RWPE2 (cell line): Measurements from ENCODE around the gene RIN1.

Source experiments
- ATAC-seq: fragments of 200-7000 bp; cut with Tn5 transposase; 3 replicates; pipeline ENCODE4 v1.9.1; 2021; ENCODE audit warnings: low read depth
- DNase-seq: peaks from one replicate; pipeline ENCODE4 v3.0.0-alpha.2; 2020; ENCODE audit warnings: low spot score
- H3K27ac ChIP-seq: fragments of 450-650 bp; 2 replicates; pipeline ENCODE4 v1.5.1; 2017; ENCODE audit warnings: mild to moderate bottlenecking; ENCODE audit not compliant: poor library complexity, severe bottlenecking
- H3K27me3 ChIP-seq: fragments of 250-450 bp; sonication (Bioruptor Pico); 2 replicates; pipeline ENCODE4 v1.5.1; 2021; ENCODE audit warnings: mild to moderate bottlenecking, moderate library complexity; ENCODE audit not compliant: insufficient read depth, poor library complexity, severe bottlenecking
- H3K36me3 ChIP-seq: fragments of 250-450 bp; sonication (Bioruptor Pico); 2 replicates; pipeline ENCODE4 v1.5.1; 2020; ENCODE audit warnings: low read depth, mild to moderate bottlenecking, moderate library complexity
- H3K4me1 ChIP-seq: fragments of 250-450 bp; sonication (Bioruptor Pico); 2 replicates; pipeline ENCODE4 v1.5.1; 2021; ENCODE audit warnings: mild to moderate bottlenecking, moderate library complexity; ENCODE audit not compliant: insufficient read depth, poor library complexity, severe bottlenecking
- H3K4me3 ChIP-seq: fragments of 250-450 bp; sonication (Bioruptor Pico); 2 replicates; pipeline ENCODE4 v1.5.1; 2021; ENCODE audit warnings: mild to moderate bottlenecking, moderate library complexity; ENCODE audit not compliant: severe bottlenecking
- H3K9me3 ChIP-seq: fragments of 250-450 bp; sonication (Bioruptor Pico); 2 replicates; pipeline ENCODE4 v1.5.1; 2021; ENCODE audit warnings: mild to moderate bottlenecking, moderate library complexity; ENCODE audit not compliant: severe bottlenecking
- CTCF ChIP-seq: fragments of 450-650 bp; IDR thresholded peaks from one replicate; pipeline ENCODE4 v1.5.1; 2017; ENCODE audit warnings: mild to moderate bottlenecking, moderate library complexity; ENCODE audit not compliant: poor library complexity, severe bottlenecking

Gene RIN1

GRCh38 chr11:66299186-66299585, 37.0 kb downstream of the RIN1 start:
- DNase-seq: no peak
- H3K4me3 ChIP-seq: no peak overlapping the region

DNA sequence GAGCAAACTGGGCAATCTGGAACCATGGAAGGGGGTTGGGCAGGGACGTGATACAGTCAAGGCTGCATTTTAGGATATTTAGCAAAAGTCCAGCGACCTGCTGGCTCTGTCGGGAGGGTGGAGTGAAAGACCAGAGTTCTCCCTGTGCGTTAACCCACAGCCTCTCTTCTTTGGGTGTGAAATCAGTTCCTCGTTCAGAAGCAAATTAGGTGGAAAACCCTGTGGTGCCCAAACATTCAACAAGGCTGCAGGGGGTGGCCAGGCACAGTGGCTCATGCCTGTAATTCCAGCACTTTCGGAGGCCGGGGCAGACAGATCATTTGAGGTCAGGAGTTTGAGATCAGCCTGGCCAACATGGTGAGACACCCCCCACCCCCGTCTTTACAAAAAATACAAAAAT, 38.6 kb downstream of the RIN1 start:
- Histone ChIP-seq H3K36me3 (no peaks in the 10 kb centered on the region), H3K4me1 (no peaks in the 10 kb centered on the region), H3K27me3 (peaks cover 23% of the 10 kb centered on the region), H3K4me3 (no peak overlapping the region), H3K27ac (no peak overlapping the region), H3K9me3 (no peaks in the 10 kb centered on the region)
- TF ChIP-seq CTCF: no peak
- DNase-seq (no peak), ATAC-seq (no peak)

More at GRCh38 chr11:66299186-66299585, 37.0 kb downstream of the RIN1 start:
- Histone ChIP-seq H3K36me3 (no peaks in the 10 kb centered on the region), H3K9me3 (no peaks in the 10 kb centered on the region), H3K27ac (no peak overlapping the region), H3K27me3 (peaks cover 8% of the 10 kb centered on the region), H3K4me1 (no peaks in the 10 kb centered on the region)
- ATAC-seq: no peak
- TF ChIP-seq CTCF: no peak

DNA sequence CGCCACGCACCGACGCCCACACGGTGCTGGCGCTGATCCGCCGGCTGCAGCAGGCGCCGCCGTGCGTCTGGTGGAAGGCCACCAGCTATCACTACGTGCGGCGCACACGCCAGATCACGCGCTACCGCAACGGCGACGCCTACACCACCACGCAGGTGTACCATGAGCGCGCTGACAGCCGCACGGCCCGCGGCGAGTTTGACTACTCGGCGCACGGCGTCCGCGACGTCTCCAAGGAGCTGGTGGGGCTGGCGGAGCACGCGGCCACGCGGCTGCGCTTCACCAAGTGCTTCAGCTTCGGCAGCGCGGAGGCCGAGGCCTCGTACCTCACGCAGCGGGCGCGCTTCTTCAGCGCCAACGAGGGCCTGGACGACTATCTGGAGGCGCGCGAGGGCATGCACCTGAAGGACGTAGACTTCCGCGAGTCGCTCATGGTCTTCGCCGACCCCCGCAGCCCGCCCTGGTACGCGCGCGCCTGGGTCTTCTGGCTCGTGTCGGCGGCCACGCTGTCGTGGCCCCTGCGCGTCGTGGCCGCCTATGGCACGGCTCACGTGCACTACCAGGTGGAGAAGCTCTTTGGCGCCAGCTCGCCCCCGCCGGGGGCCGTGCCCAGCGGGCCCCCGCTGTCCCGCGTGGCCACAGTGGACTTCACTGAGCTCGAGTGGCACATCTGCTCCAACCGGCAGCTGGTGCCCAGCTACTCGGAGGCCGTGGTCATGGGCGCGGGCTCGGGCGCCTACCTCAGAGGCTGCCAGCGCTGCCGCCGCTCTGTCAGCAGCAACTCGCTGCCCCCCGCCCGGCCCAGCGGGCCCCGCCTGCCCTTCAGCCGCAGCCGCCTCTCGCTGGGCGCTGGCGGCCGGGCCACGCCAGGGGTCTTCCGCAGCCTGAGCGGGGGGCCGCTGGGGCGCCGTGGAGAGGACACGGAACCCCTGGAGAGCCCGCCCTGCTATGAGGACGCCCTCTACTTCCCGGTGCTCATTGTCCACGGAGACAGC, 41.3 kb downstream of the RIN1 start:
- no peaks in the 10 kb centered on the region for H3K9me3 ChIP-seq
- H3K4me1 ChIP-seq: peaks cover 3% of the 10 kb centered on the region
- H3K27me3 ChIP-seq: peaks cover 35% of the 10 kb centered on the region
- TF ChIP-seq CTCF: no peak
- no peak overlapping the region for H3K27ac ChIP-seq
- no peaks in the 10 kb centered on the region for H3K36me3 ChIP-seq
- no peak overlapping the region for H3K4me3 ChIP-seq
- no peak for DNase-seq
- no peak for ATAC-seq

- TF ChIP-seq CTCF: no peak
- Histone ChIP-seq H3K36me3 (no peaks in the 10 kb centered on the region), H3K4me3 (no peak overlapping the region), H3K4me1 (peaks cover 3% of the 10 kb centered on the region), H3K27me3 (peaks cover 35% of the 10 kb centered on the region), H3K9me3 (no peaks in the 10 kb centered on the region), H3K27ac (no peak overlapping the region)
- ATAC-seq (no peak), DNase-seq (no peak)
Observed at GRCh38 chr11:66293777-66294625, 42.2 kb downstream of the RIN1 start.
